HG02885 (cell line): ENCODE results near the gene BCL2L2.

Experiments
- ATAC-seq: cut with Tn5 transposase; IDR thresholded peaks from one replicate; pipeline ENCODE4 v1.9.1; 2021; ENCODE audit warnings: mild to moderate bottlenecking; ENCODE audit not compliant: unreplicated experiment, poor library complexity

BCL2L2 gene

DNA sequence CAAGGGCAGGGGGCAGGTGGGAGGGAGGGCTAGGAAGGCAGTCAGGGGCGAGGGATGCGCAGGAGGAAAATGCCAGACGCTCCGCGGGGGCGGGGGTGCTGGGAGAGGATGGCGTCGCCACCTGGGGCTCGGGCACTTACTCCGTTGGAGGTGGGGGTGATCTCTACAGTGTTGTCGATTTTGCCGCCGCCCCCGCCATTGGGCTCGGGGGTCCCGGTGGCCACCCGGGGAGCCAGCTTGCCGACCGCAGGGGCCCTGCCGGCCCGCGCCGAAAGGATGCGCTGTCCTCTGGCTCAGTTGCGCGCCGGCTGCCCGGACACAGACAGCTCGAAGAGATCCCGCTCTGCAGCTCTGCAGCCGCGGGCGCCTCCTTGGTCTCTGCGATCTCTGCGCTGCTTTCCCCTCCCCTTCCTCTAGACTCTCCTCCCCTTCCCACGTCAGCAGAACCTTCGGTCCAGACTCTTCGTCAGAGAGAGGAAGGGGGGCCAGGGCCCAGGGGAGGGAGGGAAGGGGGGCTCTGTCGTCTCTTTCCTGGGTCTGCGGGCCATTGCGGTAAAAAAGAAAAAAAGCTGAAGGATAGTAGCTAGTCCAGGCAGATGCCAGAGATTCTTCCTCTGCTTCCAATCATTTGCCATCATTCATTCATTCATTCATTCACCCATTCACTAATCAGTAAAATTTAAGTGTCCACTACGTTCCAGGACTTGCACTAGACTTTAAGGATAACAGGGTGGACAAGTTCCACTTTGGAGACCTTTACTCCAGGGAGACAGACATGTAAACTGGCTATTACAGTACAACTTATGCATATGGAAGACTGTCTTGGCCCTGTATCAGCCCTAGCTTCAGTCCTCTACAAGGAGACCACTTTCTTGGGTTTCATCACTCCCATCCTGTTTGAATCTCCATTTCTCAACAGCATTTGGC, 46.1 kb downstream of the BCL2L2 start, which contains the start of gene SLC22A17:
SLC22A17 (minus strand) TSS at position 382 of the 927 bp plus-strand sequence.
- ATAC-seq, result no peak

DNA sequence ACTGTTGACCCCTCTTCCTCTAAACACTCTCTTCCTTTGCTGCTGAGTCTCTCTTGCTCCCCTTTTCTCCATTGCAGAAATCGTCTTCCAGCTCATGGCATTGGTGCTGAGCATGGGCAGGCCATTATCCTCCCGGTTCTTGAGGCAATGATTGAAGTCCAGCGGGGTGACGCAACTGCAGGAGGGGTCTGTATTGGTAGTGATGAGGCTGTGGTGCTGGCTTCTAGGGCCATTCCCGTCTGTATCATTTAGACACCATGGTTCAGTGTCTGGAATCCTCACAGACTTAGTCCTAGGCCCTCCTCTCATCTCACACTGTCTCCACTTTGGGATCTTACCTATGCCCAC, 46.8 kb downstream of the BCL2L2 start:
- no peak for ATAC-seq

- no peak for ATAC-seq
Observed at GRCh38 chr14:23354990-23355389, 48.4 kb downstream of the BCL2L2 start.

GRCh38 chr14:23355871-23356435, 49.3 kb downstream of the BCL2L2 start:
- ATAC-seq, result no peak

GRCh38 chr14:23356662-23357061, 50.0 kb downstream of the BCL2L2 start:
- no peak for ATAC-seq

DNA sequence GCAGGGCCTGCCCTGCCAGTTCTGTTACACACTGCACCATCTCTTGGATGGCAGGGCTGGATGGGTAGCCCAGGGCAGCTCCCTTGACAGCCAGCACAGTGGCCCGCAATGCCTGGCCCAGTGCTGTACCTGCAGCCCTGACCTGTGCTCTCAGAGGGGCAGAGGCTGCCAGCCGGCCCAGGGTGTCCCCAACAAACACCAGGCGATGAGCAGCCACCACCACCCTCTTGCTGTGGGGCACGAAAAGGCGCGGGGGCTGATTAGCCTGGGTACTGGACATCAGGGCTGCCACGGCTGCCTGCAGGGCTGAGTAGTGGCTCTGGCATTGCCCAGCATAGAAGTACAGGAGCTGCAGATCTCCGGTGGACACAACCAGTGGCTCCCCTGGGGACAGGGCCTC, 50.6 kb downstream of the BCL2L2 start:
- no peak for ATAC-seq

- no peak for ATAC-seq
Observed at GRCh38 chr14:23358042-23358441, 51.4 kb downstream of the BCL2L2 start.

DNA sequence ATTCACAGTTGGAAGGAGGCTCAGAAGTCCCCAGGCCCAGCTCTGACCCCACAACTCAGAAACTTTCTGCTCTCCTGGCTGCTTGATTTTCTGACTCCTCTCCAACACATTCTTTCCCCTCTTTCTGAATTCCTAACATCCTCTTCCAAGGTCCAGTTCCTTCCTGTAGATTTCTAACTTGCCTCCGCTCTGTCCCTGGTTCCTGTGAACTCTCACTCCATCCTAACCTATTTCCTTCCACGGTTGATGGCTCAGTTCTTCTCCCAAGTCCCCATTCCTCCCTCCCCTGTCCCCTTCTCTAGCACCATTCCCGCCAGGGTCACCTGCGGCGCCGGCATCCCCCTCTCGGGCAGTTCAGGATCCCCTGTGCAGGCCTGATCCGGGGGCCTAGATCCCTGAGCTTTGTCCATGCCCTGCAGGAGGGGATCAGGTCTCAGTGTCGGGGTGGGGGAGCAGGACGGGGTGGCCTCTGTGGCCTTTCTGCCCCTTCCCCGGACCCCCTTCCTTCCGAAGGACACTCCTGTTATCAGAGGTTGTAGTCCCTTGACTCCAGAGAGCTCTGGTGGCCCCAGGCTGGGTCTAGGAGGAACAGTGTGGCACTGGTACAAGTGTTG, 52.0 kb downstream of the BCL2L2 start:
- ATAC-seq, result no peak

GRCh38 chr14:23359167-23359626, 52.6 kb downstream of the BCL2L2 start:
- no peak for ATAC-seq

GRCh38 chr14:23359722-23360447, 53.3 kb downstream of the BCL2L2 start:
- no peak for ATAC-seq

GRCh38 chr14:23360496-23360895, 53.9 kb downstream of the BCL2L2 start:
- no peak for ATAC-seq

GRCh38 chr14:23361320-23361719, 54.7 kb downstream of the BCL2L2 start:
- ATAC-seq, result no peak
